Skin epidermis (tissue), 12 donors: Measurements from ENCODE around the gene MFSD6L.
A peak's percentile ranks its signal among the peaks of the same experiment; 100 is the strongest.

Experiments used
- H3K27ac ChIP-seq, 21 experiments: fragments of 200-600 bp; sonication (generic) in 11 of 21; one replicate each; pipeline ENCODE4 v1.5.0; 2020; ENCODE audit warnings: mild to moderate bottlenecking in 3 of 21, inconsistent platforms in 2 of 21, moderate library complexity in 2 of 21
- H3K4me3 ChIP-seq, 7 experiments: fragments of 200-600 bp; sonication (generic) in 2 of 7; one replicate each; pipeline ENCODE4 v1.5.0; 2020; ENCODE audit warnings: inconsistent platforms in 2 of 7, mild to moderate bottlenecking in 2 of 7, moderate library complexity in 1 of 7

Gene MFSD6L, protein sequence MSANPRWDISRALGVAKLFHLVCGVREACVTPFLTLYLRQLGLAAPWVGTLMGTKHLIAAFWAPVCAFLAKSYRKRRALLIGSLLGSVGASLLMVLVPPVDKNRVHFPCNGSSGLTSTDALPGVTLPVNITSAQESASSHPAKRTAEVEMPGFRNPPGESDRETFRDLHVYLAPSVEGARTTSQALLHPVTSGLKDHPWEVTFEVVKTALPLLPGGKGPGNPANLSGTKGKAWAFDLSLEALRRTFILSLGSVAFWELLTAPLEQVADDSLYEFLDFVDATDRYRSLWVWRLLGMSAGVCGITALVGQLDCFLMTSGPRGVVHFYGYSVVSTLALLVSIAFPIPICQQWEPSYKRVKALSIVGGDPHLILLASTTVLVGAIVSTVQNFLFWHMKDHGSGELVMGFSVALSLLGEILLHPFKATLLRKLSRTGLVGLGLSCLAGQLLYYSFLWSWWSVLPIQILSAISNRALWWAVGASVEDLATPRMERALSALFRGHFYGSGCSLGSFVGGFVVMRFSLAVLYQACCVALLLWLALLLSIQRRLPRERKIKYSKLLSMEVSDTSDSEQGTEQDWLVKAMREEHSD

DNA sequence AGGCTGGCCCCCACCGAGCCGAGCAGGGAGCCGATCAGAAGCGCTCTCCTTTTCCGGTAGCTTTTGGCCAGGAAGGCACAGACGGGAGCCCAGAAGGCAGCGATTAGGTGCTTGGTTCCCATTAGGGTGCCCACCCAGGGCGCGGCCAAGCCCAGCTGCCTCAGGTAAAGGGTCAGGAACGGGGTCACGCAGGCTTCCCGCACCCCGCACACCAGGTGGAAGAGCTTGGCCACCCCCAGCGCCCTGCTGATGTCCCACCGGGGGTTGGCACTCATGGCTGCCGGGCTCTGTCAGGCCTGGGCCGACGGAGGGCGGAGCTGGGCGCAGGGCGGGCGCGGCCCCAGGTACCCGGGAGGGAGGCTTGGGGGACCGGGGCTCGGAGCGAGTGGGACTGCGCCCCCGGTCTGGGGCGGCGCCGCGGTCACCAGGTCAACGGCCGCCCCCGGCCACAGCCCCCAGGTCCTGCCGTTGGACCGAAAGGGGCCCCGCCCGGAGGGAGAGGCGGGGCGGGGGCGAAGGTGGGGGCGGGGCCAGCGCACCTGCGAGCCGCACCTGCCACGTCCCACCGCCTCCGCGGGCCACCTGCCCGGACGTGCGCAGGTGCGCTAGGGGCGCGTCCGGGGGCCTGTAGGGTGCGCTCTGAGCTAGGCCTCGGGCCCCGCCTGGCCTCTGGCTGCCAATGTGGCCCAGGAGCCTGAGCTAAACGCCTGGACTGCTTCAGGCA lies at the start of gene MFSD6L:
MFSD6L (minus strand) TSS at position 520 of the 724 bp plus-strand sequence; CDS start at position 275, 245 bp downstream.
- Histone ChIP-seq H3K27ac (no peak within 1 kb of the TSS), H3K4me3 (peak within 1 kb of the TSS in 3 of 7 experiments; percentile 16 to 30 (median 17))

DNA sequence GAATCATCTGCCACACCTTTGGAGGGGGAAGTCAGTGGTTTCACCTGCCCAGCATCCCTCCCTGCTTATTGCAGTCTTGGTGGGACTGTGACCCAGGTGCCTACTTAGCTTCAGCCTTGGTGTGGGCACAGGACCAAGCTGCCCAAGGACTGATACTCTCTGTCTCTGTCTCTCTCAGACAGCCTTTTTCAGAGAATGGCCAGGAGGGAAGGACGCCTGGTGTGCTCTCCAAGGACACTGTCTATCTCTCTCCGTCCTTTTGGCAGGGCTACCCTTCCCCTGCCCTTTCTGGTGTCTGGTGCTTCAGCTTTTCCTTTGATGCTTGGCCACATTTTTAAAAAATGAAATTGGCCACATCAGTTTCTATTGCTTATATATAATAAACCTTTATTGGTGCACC lies 48.7 kb upstream of the MFSD6L start:
- Histone ChIP-seq H3K4me3 (no peak overlapping the region), H3K27ac (no peak overlapping the region)

- no peak overlapping the region for H3K27ac ChIP-seq
- H3K4me3 ChIP-seq, result no peak overlapping the region
These were observed 47.6 kb upstream of the MFSD6L start for GRCh38 chr17:8846768-8847211.

DNA sequence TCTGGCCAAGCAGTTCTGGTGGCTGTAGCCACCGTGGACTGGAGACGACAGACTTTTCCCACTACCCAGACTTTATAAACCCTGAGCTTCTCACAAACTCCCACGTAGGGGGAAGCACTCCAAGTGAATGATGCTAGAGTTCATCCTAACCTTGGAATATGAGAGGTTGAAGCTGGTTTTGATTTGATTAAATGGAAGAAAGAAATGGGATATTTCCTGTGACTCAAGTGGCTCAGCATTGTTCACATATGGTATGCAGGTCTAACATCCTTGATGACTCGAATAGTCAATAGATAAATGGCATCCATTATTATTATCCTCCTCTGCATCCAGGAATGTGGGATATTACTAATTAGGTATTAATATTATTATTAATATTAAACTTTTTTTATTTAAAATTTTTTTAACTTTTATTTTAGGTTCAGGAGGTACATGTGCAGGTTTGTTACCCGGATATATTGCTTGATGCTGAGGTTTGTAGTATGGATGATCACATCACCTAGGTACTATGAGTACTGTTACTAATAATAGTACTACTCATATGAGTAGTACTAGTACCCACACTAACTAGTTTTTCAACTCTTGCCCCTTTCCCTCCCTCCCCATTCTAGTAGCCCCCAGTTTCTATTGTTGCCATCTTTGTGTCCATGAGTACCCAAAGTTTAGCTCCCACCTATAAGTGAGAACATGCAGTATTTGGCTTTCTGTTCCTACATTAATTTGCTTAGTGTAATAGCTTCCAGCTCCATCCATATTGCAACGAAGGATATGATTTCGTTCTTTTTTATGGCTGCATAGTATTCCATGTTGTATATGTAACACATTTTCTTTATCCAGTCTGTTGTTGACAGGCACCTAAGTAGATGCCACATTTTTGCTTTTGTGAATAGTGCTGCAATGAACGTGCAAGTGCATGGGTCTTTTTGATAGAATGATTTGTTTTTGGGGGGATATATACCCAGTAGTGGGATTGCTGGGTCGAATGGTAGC lies 45.4 kb upstream of the MFSD6L start:
- Histone ChIP-seq H3K27ac (no peak overlapping the region), H3K4me3 (no peak overlapping the region)

GRCh38 chr17:8843344-8843743 lies 44.2 kb upstream of the MFSD6L start:
- peak overlapping the region in 3 of 21 experiments; percentile 10 to 40 (median 26) for H3K27ac ChIP-seq
- no peak overlapping the region for H3K4me3 ChIP-seq

DNA sequence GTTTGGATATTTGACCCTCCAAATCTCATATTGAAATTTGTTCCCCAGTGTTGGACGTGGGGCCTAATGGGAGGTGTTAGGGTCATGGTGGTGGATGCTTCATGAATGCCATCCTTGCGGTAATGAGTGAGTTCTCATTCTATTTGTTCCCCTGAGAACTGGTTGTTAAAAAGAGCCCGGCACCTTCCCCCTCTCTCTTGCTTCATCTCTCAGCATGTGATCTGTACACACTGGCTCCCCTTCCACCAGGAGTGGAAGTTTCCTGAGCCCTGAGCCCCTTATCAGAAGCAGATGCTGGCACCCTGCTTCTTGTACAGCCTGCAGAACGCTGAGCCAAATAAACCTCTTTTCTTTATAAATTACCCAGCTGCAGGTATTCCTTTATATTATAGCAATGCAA lies 42.7 kb upstream of the MFSD6L start:
- no peak overlapping the region for H3K4me3 ChIP-seq
- no peak overlapping the region for H3K27ac ChIP-seq

GRCh38 chr17:8839410-8839935 lies 40.3 kb upstream of the MFSD6L start:
- Histone ChIP-seq H3K27ac (no peak overlapping the region), H3K4me3 (no peak overlapping the region)

DNA sequence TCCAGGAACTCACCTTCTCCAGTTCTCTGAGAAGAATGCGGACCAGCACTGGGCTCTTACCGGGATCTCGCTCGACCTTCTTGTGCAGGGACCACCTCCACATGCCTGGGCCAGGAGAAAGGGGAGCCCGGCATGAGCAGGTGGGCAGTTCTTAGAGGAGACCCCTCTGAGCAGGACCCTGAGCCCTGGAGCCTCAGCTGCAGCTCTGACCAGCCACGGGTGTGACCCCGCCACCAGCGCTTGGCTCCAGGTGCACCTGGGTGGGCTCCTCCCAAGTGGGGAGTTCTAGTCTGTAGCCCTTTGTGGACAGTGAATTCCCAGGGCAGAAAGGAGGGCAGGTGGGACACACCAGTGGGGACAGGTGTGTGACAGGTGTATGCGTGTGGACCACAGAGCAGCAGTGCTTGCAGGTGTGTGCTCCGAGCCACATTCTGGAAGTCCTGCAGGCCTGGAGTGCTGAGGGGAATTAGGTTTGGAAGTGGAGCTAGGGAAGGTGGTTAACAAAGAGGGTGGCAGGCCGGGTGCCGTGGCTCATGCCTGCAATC lies 39.5 kb upstream of the MFSD6L start:
- Histone ChIP-seq H3K27ac (no peak overlapping the region), H3K4me3 (no peak overlapping the region)

GRCh38 chr17:8837563-8838075 lies 38.5 kb upstream of the MFSD6L start:
- no peak overlapping the region for H3K4me3 ChIP-seq
- H3K27ac ChIP-seq, result no peak overlapping the region

DNA sequence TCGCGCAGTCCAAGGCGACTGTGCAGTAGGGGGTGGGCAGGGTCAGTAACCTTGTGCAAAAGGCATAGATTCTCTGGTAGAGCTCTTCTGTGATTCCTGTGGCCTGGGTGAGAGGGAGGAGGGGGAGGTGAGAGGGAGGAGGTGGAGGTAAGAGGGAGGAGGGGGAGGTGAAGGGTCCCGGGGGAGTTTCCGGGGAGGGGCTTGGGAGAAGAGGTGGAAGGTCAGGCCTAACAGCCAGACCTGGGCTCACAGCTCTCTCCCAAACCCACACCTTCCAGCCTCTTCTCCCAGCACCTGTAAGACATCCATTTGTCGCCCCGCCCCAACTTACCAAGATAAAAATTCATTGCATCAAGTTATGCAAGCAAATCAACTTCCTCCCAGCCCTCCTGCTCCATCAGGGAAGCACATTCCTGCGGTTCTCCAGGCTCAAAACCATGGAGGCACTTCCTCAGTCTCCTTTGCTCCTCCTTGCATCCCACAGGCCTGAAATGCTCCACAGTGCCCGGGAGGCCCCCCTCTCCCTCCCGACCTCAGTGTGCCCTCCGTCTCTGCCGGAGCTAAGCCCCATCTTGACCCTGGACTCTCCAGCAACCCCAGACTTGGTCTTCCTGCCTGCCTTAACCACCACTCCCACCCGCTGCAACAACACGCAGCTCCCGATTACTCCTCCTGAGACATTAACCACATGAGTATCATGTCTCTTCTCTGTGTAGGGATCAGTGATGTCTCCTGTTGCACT lies 37.8 kb upstream of the MFSD6L start:
- H3K4me3 ChIP-seq, result no peak overlapping the region
- no peak overlapping the region for H3K27ac ChIP-seq

DNA sequence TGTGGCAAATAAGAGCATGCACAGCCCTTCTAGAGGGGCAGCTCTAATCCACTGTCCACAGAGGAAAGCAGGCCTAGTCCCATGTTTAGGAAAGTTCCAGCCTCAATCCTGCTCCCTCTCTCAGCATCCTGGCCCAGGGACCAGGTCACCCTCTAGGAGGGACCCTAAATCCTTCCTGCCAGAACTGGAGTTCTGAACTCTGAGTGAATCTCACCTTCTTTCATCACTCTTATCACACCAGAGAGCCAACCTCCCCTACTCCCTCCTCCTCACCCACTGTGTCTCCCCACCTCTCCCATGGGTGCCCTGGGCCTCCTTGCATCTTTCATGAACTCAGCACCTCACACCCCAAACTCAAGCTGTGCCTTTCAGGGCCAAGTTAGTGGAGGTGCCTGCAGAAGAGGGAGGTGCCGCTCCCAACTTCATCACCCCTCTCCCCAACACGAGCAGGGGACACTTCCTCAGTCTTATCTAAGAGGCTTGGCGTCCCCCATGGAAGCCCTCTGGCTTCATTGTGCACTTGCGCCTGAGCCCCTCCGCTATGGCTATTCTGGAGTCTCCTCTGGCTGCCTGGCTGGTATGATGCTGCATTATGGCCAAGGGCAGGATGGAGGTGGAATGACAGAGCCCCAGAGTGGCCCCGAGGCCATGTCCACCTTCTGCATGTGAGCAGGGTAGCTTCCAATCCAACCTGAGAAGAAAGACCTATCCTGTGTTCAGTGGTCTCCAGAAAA lies 36.6 kb upstream of the MFSD6L start:
- no peak overlapping the region for H3K4me3 ChIP-seq
- H3K27ac ChIP-seq, result no peak overlapping the region

- H3K27ac ChIP-seq, result no peak overlapping the region
These were observed 35.9 kb upstream of the MFSD6L start for GRCh38 chr17:8835106-8835505.

GRCh38 chr17:8832711-8833352 lies 33.7 kb upstream of the MFSD6L start:
- H3K4me3 ChIP-seq, result no peak overlapping the region
- H3K27ac ChIP-seq, result no peak overlapping the region

More at GRCh38 chr17:8835106-8835505, 35.9 kb upstream of the MFSD6L start:
- no peak overlapping the region for H3K4me3 ChIP-seq

DNA sequence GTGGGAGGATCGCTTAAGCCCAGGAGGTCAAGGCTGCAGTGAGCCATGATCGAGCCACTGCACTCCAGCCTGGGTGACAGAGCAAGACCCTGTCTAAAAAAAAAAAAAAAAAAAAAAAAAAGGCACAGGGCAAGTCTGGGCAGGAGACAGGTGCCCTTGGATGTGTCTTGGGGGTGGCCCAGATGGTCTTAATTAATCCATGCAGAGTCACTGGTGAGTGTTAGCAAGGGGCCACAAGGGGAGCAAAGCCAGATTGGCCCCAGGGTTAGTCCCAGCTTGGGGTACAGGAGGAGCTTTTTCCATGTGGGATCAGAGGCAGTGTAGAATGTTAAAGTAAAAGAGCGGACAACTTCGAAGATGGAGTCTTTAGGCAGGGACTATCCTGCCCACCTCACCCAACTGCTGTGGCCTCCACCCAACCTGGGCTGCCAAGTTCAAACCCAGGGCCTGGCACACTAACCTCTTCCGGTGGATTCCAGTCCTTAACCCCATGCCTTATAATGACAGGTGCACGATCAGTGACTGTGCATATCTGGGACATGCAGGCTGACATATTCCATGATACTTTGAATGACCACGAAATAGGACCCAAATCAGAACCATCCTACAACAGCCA lies 32.2 kb upstream of the MFSD6L start:
- Histone ChIP-seq H3K4me3 (no peak overlapping the region), H3K27ac (no peak overlapping the region)

DNA sequence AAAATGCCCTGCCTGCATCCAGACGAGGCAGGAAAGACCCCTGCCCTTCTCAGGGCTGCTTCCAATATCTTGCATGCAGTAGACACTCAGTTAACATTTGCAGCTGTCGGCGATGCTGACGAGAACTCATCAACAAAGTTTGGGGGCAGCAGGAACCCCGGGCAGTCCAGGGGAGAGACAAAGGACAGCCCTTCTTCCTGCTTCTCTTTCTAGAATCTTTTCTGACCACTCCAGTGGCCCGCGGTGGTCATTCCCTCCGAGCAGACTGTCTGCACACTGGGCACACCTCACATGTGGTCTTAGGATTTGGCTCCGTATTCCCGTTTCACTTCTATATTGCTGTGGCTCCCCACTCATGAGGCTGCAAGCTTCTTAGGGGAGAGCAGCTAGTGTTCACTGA lies 31.0 kb upstream of the MFSD6L start:
- Histone ChIP-seq H3K27ac (no peak overlapping the region), H3K4me3 (no peak overlapping the region)
